Measurements from ENCODE around the gene PATJ.
A peak's percentile ranks its signal among the peaks of the same experiment; 100 is the strongest.
"Not testable (repeated sequence)": the region's sequence is repeated elsewhere in the genome, so short reads cannot be mapped to it uniquely, and the experiment has no call there.

PATJ gene

DNA sequence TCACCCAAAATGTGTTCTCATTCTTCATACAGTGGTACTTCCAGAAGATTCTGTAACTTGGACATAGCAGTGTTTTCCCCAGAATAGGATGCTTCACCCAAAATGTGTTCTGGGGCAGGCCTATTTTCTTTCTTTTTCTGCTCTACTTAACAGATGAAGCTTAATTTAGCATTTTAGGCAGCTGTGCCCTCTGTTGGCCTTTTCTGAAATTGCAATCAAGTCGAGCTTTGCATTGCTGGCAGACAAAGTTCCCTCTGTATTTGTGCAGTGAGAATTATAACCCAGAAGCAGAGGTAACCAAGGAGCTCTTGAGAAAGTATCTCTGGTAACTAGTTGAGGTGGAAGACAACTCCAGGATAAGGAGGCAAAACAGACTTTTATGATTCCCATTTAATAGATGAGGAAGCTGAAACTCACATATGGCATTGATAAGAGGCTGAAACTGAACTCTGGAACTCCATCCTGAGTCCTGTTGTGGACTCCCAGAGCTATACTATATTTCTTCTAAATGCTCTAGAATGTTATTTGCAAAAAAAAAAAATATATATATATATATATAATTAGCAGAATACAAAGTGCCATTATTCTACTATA is 402.1 kb downstream of the PATJ start:
- DNase-seq (ENCODE audit: extremely low read depth, low read depth) = peak; percentile 27

GRCh38 chr1:62159940-62160348 is 417.7 kb downstream of the PATJ start:
- DNase-seq (ENCODE audit: extremely low read depth, low read depth) = no peak
- no peak for TF ChIP-seq CTCF (IDR thresholded peaks at IDR 0.05; ENCODE audit: low read depth, low read length)

More for the DNA sequence above, 402.1 kb downstream of the PATJ start:
- peak; percentile 83 for TF ChIP-seq CTCF (IDR thresholded peaks at IDR 0.05; ENCODE audit: low read depth, low read length)

GRCh38 chr1:62161711-62162110 is 419.4 kb downstream of the PATJ start:
- no peak for TF ChIP-seq CTCF (IDR thresholded peaks at IDR 0.05; ENCODE audit: low read depth, low read length)
- no peak for DNase-seq (ENCODE audit: extremely low read depth, low read depth)

GRCh38 chr1:62170380-62170779 is 428.1 kb downstream of the PATJ start:
- DNase-seq (ENCODE audit: extremely low read depth, low read depth) = not testable (repeated sequence)

GRCh38 chr1:62175568-62176179 is 433.4 kb downstream of the PATJ start:
- DNase-seq (ENCODE audit: extremely low read depth, low read depth) = peak; percentile 16
- TF ChIP-seq CTCF (IDR thresholded peaks at IDR 0.05; ENCODE audit: low read depth, low read length) = peak; percentile 75

GRCh38 chr1:62176597-62177312 is 434.5 kb downstream of the PATJ start:
- TF ChIP-seq CTCF (IDR thresholded peaks at IDR 0.05; ENCODE audit: low read depth, low read length) = no peak
- no peak for DNase-seq (ENCODE audit: extremely low read depth, low read depth)

- no peak for TF ChIP-seq CTCF (IDR thresholded peaks at IDR 0.05; ENCODE audit: low read depth, low read length)
- no peak for DNase-seq (ENCODE audit: extremely low read depth, low read depth)
Measured at GRCh38 chr1:62177621-62178020, 435.3 kb downstream of the PATJ start.

Measured in AG09319 (cell line).